IMR-90 (cell line): ENCODE results near the gene DPP10. TPM values are rescaled to one million over a fixed set of nuclear protein-coding genes. Genes with fewer than 3 reads are reported as not detected.

Experiments
- ATAC-seq: fragments of 200-7000 bp; cut with Tn5 transposase; 2 replicates; pipeline ENCODE4 v1.9.1; 2020; ENCODE audit warnings: low read depth, mild to moderate bottlenecking, moderate library complexity
- BruUV-seq: library from RNA; stranded (reverse); fragments of 400-500 nt; replicated peaks from 2 replicates; lab custom pipeline; 2021; lab: Mats Ljungman, UMichigan
- CTCF ChIA-PET: fragments of 300-600 bp; formaldehyde crosslinking; extraction: SDS; loops from one replicate; lab custom pipeline; 2021; ENCODE audit warnings: antibody characterized with exemption; lab: Yijun Ruan, JAX
- POLR2A ChIA-PET: fragments of 300-600 bp; sonication (Branson Sonifier 250); formaldehyde crosslinking; loops from one replicate; lab custom pipeline; 2022; ENCODE audit warnings: antibody characterized with exemption; ENCODE audit not compliant: unreplicated experiment; lab: Charles Lee
- DNase-seq: peaks from one replicate; pipeline ENCODE4 v3.0.0; 2013
- H2AFZ ChIP-seq: replicated peaks from 2 replicates; pipeline ENCODE3; 2013; ENCODE audit warnings: low read length, mild to moderate bottlenecking; ENCODE audit not compliant: poor library complexity
- H2AK5ac ChIP-seq: 2 replicates; pipeline ENCODE4 v1.6.1; 2013; ENCODE audit warnings: low read depth, low read length, inconsistent platforms
- H2AK9ac ChIP-seq: replicated peaks from 2 replicates; pipeline ENCODE3; 2013; ENCODE audit warnings: mild to moderate bottlenecking, low read depth, low read length, moderate library complexity; ENCODE audit not compliant: poor library complexity
- H2BK120ac ChIP-seq: 2 replicates; pipeline ENCODE4 v1.6.1; 2013; ENCODE audit warnings: low read depth, low read length, inconsistent platforms
- H2BK15ac ChIP-seq: 3 replicates; pipeline ENCODE4 v1.6.1; 2013; ENCODE audit warnings: low read depth, low read length, inconsistent platforms
- H2BK20ac ChIP-seq: 2 replicates; pipeline ENCODE4 v1.6.1; 2013; ENCODE audit warnings: low read depth, mild to moderate bottlenecking, inconsistent platforms, low read length, moderate library complexity
- H2BK5ac ChIP-seq: 2 replicates; pipeline ENCODE4 v1.6.1; 2013; ENCODE audit warnings: mild to moderate bottlenecking, low read depth, low read length, inconsistent platforms; ENCODE audit not compliant: poor library complexity, severe bottlenecking
- H3K14ac ChIP-seq: replicated peaks from 2 replicates; pipeline ENCODE4 v1.6.1; 2013; ENCODE audit warnings: low read depth, low read length, inconsistent platforms
- H3K18ac ChIP-seq: 2 replicates; pipeline ENCODE4 v1.6.1; 2013; ENCODE audit warnings: low read depth, low read length, control low read depth
- H3K23ac ChIP-seq: 2 replicates; pipeline ENCODE4 v1.6.1; 2013; ENCODE audit warnings: low read depth, low read length, inconsistent platforms
- H3K27ac ChIP-seq: 2 replicates; pipeline ENCODE4 v1.5.1; 2013; ENCODE audit warnings: mild to moderate bottlenecking, control low read depth, low read length; ENCODE audit not compliant: insufficient read depth
- H3K27me3 ChIP-seq: 2 replicates; pipeline ENCODE4 v1.6.1; 2013; ENCODE audit warnings: low read length; ENCODE audit not compliant: control insufficient read depth, insufficient read depth
- H3K36me3 ChIP-seq: 2 replicates; pipeline ENCODE4 v1.6.1; 2013; ENCODE audit warnings: low read length, mixed read lengths; ENCODE audit not compliant: control insufficient read depth, insufficient read depth
- H3K4ac ChIP-seq: 2 replicates; pipeline ENCODE4 v1.6.1; 2013; ENCODE audit warnings: low read depth, low read length, inconsistent platforms
- H3K4me1 ChIP-seq: 2 replicates; pipeline ENCODE4 v1.6.1; 2013; ENCODE audit warnings: low read length, mixed read lengths; ENCODE audit not compliant: control insufficient read depth, insufficient read depth
- H3K4me2 ChIP-seq: 2 replicates; pipeline ENCODE4 v1.6.1; 2013; ENCODE audit warnings: low read depth, mild to moderate bottlenecking, control low read depth, low read length, moderate library complexity
- H3K4me3 ChIP-seq: 2 replicates; pipeline ENCODE4 v1.5.1; 2013; ENCODE audit warnings: low read depth, mild to moderate bottlenecking, control low read depth, low read length, moderate library complexity; ENCODE audit not compliant: insufficient read depth
- H3K56ac ChIP-seq: 2 replicates; pipeline ENCODE4 v1.6.1; 2013; ENCODE audit warnings: low read length, inconsistent platforms; ENCODE audit not compliant: insufficient read depth; ENCODE audit errors: extremely low read depth
- H3K79me1 ChIP-seq, 2 experiments: 2 replicates each; pipeline ENCODE4 v1.6.1; 2013; ENCODE audit warnings: low read length in 2 of 2, inconsistent platforms in 1 of 2, low read depth in 1 of 2
- H3K9ac ChIP-seq: 2 replicates; pipeline ENCODE4 v1.6.1; 2013; ENCODE audit warnings: low read depth, low read length, control low read depth
- H3K9me1 ChIP-seq: 2 replicates; pipeline ENCODE4 v1.6.1; 2013; ENCODE audit warnings: low read length, inconsistent platforms; ENCODE audit not compliant: insufficient read depth
- H3K9me3 ChIP-seq: 2 replicates; pipeline ENCODE4 v1.6.1; 2013; ENCODE audit warnings: low read length; ENCODE audit not compliant: control insufficient read depth, insufficient read depth
- H4K20me1 ChIP-seq: 2 replicates; pipeline ENCODE4 v1.6.1; 2013; ENCODE audit warnings: low read length, inconsistent platforms; ENCODE audit not compliant: insufficient read depth
- H4K5ac ChIP-seq: 2 replicates; pipeline ENCODE4 v1.6.1; 2013; ENCODE audit warnings: mild to moderate bottlenecking, low read depth, low read length, control low read depth
- H4K8ac ChIP-seq, 2 experiments: 2 replicates each; pipeline ENCODE4 v1.6.1; 2013; ENCODE audit warnings: low read depth in 2 of 2, low read length in 2 of 2, control low read depth in 1 of 2, inconsistent platforms in 1 of 2
- H4K91ac ChIP-seq: 2 replicates; pipeline ENCODE4 v1.6.1; 2013; ENCODE audit warnings: low read depth, low read length, inconsistent platforms; ENCODE audit not compliant: insufficient read depth
- CEBPB ChIP-seq: IDR thresholded peaks from 2 replicates; pipeline ENCODE4 v1.6.1; 2012; ENCODE audit warnings: low read depth, low read length, improper control_type of control experiment
- CHD1 ChIP-seq: IDR thresholded peaks from 2 replicates; pipeline ENCODE4 v1.6.1; 2012; ENCODE audit warnings: low read depth, low read length, improper control_type of control experiment
- CTCF ChIP-seq: conservative IDR thresholded peaks from 2 replicates; pipeline ENCODE4 v1.5.1; 2012; ENCODE audit warnings: mild to moderate bottlenecking, low read depth, low read length, improper control_type of control experiment
- ELK1 ChIP-seq: fragments of 150-350 bp; IDR thresholded peaks from 2 replicates; pipeline ENCODE4 v1.6.1; 2016; ENCODE audit warnings: low read depth, mild to moderate bottlenecking, low read length, moderate library complexity, borderline replicate concordance
- FOS ChIP-seq: fragments of 150-350 bp; IDR thresholded peaks from 2 replicates; pipeline ENCODE4 v1.6.1; 2016; ENCODE audit warnings: low read depth, low read length
- MAFK ChIP-seq: IDR thresholded peaks from 2 replicates; pipeline ENCODE4 v1.6.1; 2012; ENCODE audit warnings: low read depth, low read length, improper control_type of control experiment
- MXI1 ChIP-seq: IDR thresholded peaks from 2 replicates; pipeline ENCODE4 v1.6.1; 2012; ENCODE audit warnings: low read depth, mild to moderate bottlenecking, low read length, moderate library complexity, borderline replicate concordance
- NFE2L2 ChIP-seq: fragments of 150-350 bp; IDR thresholded peaks from 2 replicates; pipeline ENCODE4 v1.6.1; 2016; ENCODE audit warnings: low read depth, mild to moderate bottlenecking, low read length
- POLR2A ChIP-seq: IDR thresholded peaks from 2 replicates; pipeline ENCODE4 v1.6.1; 2012; ENCODE audit warnings: mild to moderate bottlenecking, low read depth, low read length
- RAD21 ChIP-seq: IDR thresholded peaks from 2 replicates; pipeline ENCODE4 v1.6.1; 2012; ENCODE audit warnings: low read length, improper control_type of control experiment
- RCOR1 ChIP-seq: IDR thresholded peaks from 2 replicates; pipeline ENCODE4 v1.6.1; 2012; ENCODE audit warnings: mild to moderate bottlenecking, low read length, improper control_type of control experiment; ENCODE audit not compliant: insufficient replicate concordance
- RFX5 ChIP-seq: IDR thresholded peaks from 2 replicates; pipeline ENCODE4 v1.8.0; 2012; ENCODE audit warnings: low read depth, mild to moderate bottlenecking, low read length, moderate library complexity
- SMC3 ChIP-seq: fragments of 150-350 bp; IDR thresholded peaks from 2 replicates; pipeline ENCODE4 v1.6.1; 2016; ENCODE audit warnings: low read depth, mild to moderate bottlenecking, antibody characterized with exemption, low read length, moderate library complexity
- USF2 ChIP-seq: fragments of 150-350 bp; IDR thresholded peaks from 2 replicates; pipeline ENCODE4 v1.6.1; 2017; ENCODE audit warnings: mild to moderate bottlenecking, antibody characterized with exemption, low read length, low read depth
- WGBS, 2 experiments: methylation state at CpG; one replicate each; pipeline versions ENCODE4 v1.1.5 to v1.1.7; 2013; ENCODE audit warnings: missing lambda C conversion rate in 2 of 2; ENCODE audit not compliant: insufficient read length in 1 of 2; ENCODE audit errors: extremely low coverage in 2 of 2; 5-methylcytosine and 5-hydroxymethylcytosine counted together
- dilution Hi-C: fragments of 300-500 bp; cut with HindIII; formaldehyde crosslinking; loops from one replicate; pipeline ENCODE4 v1.14.3; 2018; ENCODE audit warnings: low sequenced_read_pairs; ENCODE audit not compliant: unreplicated experiment
- in situ Hi-C: fragments of 300-500 bp; cut with MboI; formaldehyde crosslinking; loops from 3 replicates; pipeline ENCODE4 v1.14.3; 2019; ENCODE audit warnings: low sequenced_read_pairs, inconsistent platforms, mixed read lengths
- intact Hi-C: fragments of 100-400 bp; cut with micrococcal nuclease; formaldehyde crosslinking; loops from 2 replicates; pipeline ENCODE4 v1.10.0; 2022
- polyA plus RNA-seq, 3 experiments: library from polyadenylated mRNA; depleted of rRNA; stranded (reverse); fragments of >200 nt; gene quantifications; 2 replicates each; pipeline ENCODE4 v1.2.3, GENCODE V29; 2012; ENCODE audit warnings: low replicate concordance in 1 of 3
- total RNA-seq: library from RNA; depleted of rRNA; stranded (reverse); fragments of >200 nt; gene quantifications from 2 replicates; pipeline ENCODE4 v1.2.3, GENCODE V29; 2012

Gene DPP10
- total and polyA plus RNA-seq, 2 of the 4 experiments (the other 2 are of a cell fraction): not detected

GRCh38 chr2:114550895-114551793 lies 108.7 kb downstream of the DPP10 start:
- Histone ChIP-seq H2BK15ac (no peak overlapping the region), H3K4me3 (no peak overlapping the region), H2BK120ac (no peak overlapping the region), H3K79me1 (no peaks in the 10 kb centered on the region), H2BK5ac (no peak overlapping the region), H2AK9ac (no peak overlapping the region), H2AFZ (no peak overlapping the region), H2BK20ac (no peak overlapping the region), H3K27ac (no peak overlapping the region), H3K23ac (no peak overlapping the region), H3K4ac (no peak overlapping the region), H3K27me3 (no peaks in the 10 kb centered on the region), H3K9me1 (no peaks in the 10 kb centered on the region), H3K36me3 (no peaks in the 10 kb centered on the region), H3K9ac (no peak overlapping the region), H3K9me3 (no peaks in the 10 kb centered on the region), H4K91ac (no peak overlapping the region), H4K20me1 (no peaks in the 10 kb centered on the region), H4K5ac (no peak overlapping the region), H3K18ac (no peak overlapping the region), H3K14ac (no peak overlapping the region), H3K4me1 (no peaks in the 10 kb centered on the region), H2AK5ac (no peak overlapping the region), H3K56ac (no peak overlapping the region), H4K8ac (no peak overlapping the region), H3K4me2 (no peak overlapping the region)
- peak; percentile 82 for ATAC-seq
- POLR2A ChIA-PET: no interaction called here
- CTCF ChIA-PET: interaction anchor here (1.1 to 1.6 kb wide), 2 partner anchors 573 to 592 kb away, joined by 3 to 6 read pairs; no protein-coding TSS in a partner anchor
- peak; percentile 50 for DNase-seq
- no TSS peak for BruUV-seq
- dilution Hi-C loops: no loop called here
- 0% methylated on average over 1 of the region's 5 CpGs; no CpG with 5 or more reads in 1 of the 2 experiments for WGBS, 2 experiments
- intact Hi-C loops: loop anchor here (5.0 to 10.0 kb wide), 2 partner anchors 574 to 796 kb away; partner anchors contain the start of gene SLC35F5
- in situ Hi-C loops: loop anchor here (25.0 kb wide), 1 partner anchor 564 kb away; no protein-coding TSS in a partner anchor
- TF ChIP-seq RFX5 (no peak), SMC3 (peak; percentile 46), ELK1 (no peak), POLR2A (no peak), MAFK (no peak), NFE2L2 (no peak), CTCF (peak; percentile 70), FOS (no peak), MXI1 (0 out of 2 replicates have a peak, but pooled peaks have one; percentile 10), RAD21 (peak; percentile 76), USF2 (0 out of 2 replicates have a peak, but pooled peaks have one; percentile 7), CHD1 (no peak), CEBPB (no peak), RCOR1 (no peak)
